ENCODE data around the gene DIPK1C. TPM values are rescaled to one million over a fixed set of nuclear protein-coding genes. Genes with fewer than 3 reads are reported as not detected.
"Not testable (repeated sequence)": the region's sequence is repeated elsewhere in the genome, so short reads cannot be mapped to it uniquely, and the experiment has no call there.

DIPK1C gene
- total RNA-seq, 4 donors from 2014 or later, result 0.13 to 0.42 TPM; not detected in 2

GRCh38 chr18:74501386-74501785 is 44.3 kb upstream of the DIPK1C start:
- no peak for TF ChIP-seq EP300 (IDR thresholded peaks at IDR 0.05)
- TF ChIP-seq POLR2A (IDR thresholded peaks at IDR 0.05), result no peak
- no peak for TF ChIP-seq POLR2AphosphoS5 (IDR thresholded peaks at IDR 0.05)
- no peak for TF ChIP-seq CTCF (IDR thresholded peaks at IDR 0.05)
- peaks cover 0 to 33% (median 10%) of the 10 kb centered on the region in 3 donors for H3K4me1 ChIP-seq
- no peaks in the 10 kb centered on the region for H3K27me3 ChIP-seq
- H3K27ac ChIP-seq, result no peak overlapping the region
- H3K36me3 ChIP-seq, result peaks cover 0 to 60% of the 10 kb centered on the region in 2 donors
- no peak for ATAC-seq
- H3K9me3 ChIP-seq, result no peaks in the 10 kb centered on the region
- H3K4me3 ChIP-seq, result no peak overlapping the region
- 83 to 100% methylated on average over 1 to 2 of the region's 4 CpGs for WGBS, 2 donors (ENCODE audit: low coverage in 1 of 2)

GRCh38 chr18:74500774-74501173 is 43.7 kb upstream of the DIPK1C start:
- Histone ChIP-seq H3K4me1 (peaks cover 0 to 28% (median 10%) of the 10 kb centered on the region in 3 donors), H3K36me3 (peaks cover 0 to 54% of the 10 kb centered on the region in 2 donors), H3K4me3 (peak overlapping the region in 1 of 2 donors; percentile 18)
- ATAC-seq, H3K9me3 ChIP-seq, H3K27ac ChIP-seq, H3K27me3 ChIP-seq: not testable (repeated sequence)
- WGBS, 2 donors (ENCODE audit: low coverage in 1 of 2), result 82 to 90% methylated on average over 5 to 8 of the region's 8 CpGs

- no peaks in the 10 kb centered on the region for H3K27me3 ChIP-seq
- WGBS, 2 donors (ENCODE audit: low coverage in 1 of 2), result 78 to 79% methylated on average over 4 to 6 of the region's 6 CpGs
- H3K36me3 ChIP-seq, result peaks cover 0 to 50% of the 10 kb centered on the region in 2 donors
- H3K9me3 ChIP-seq, result no peaks in the 10 kb centered on the region
- peak overlapping the region in 1 of 2 donors; percentile 18 for H3K4me3 ChIP-seq
- TF ChIP-seq POLR2AphosphoS5 (IDR thresholded peaks at IDR 0.05) (no peak), POLR2A (IDR thresholded peaks at IDR 0.05) (no peak), EP300 (IDR thresholded peaks at IDR 0.05) (no peak), CTCF (IDR thresholded peaks at IDR 0.05) (no peak)
- peaks cover 0 to 29% (median 10%) of the 10 kb centered on the region in 3 donors for H3K4me1 ChIP-seq
- ATAC-seq, result no peak
- no peak overlapping the region for H3K27ac ChIP-seq
Observed at GRCh38 chr18:74500372-74500771, 43.3 kb upstream of the DIPK1C start.

GRCh38 chr18:74499633-74500032 is 42.5 kb upstream of the DIPK1C start:
- no peak for ATAC-seq
- Histone ChIP-seq H3K27me3 (no peaks in the 10 kb centered on the region), H3K27ac (peak overlapping the region; percentile 12 to 57 (median 52)), H3K4me1 (peaks cover 0 to 33% (median 10%) of the 10 kb centered on the region in 3 donors), H3K4me3 (peak overlapping the region in 1 of 2 donors; percentile 17), H3K9me3 (no peaks in the 10 kb centered on the region), H3K36me3 (peaks cover 0 to 43% of the 10 kb centered on the region in 2 donors)
- 54 to 79% methylated on average over 2 to 3 of the region's 9 CpGs for WGBS, 2 donors (ENCODE audit: low coverage in 1 of 2)
- TF ChIP-seq CTCF (IDR thresholded peaks at IDR 0.05), result no peak
- no peak for TF ChIP-seq POLR2A (IDR thresholded peaks at IDR 0.05)
- TF ChIP-seq POLR2AphosphoS5 (IDR thresholded peaks at IDR 0.05), result no peak
- no peak for TF ChIP-seq EP300 (IDR thresholded peaks at IDR 0.05)

- H3K9me3 ChIP-seq, result no peaks in the 10 kb centered on the region
- H3K4me3 ChIP-seq, result peak overlapping the region in 1 of 2 donors; percentile 17
- peaks cover 0 to 37% of the 10 kb centered on the region in 2 donors for H3K36me3 ChIP-seq
- TF ChIP-seq CTCF (IDR thresholded peaks at IDR 0.05) (no peak), EP300 (IDR thresholded peaks at IDR 0.05) (no peak), POLR2AphosphoS5 (IDR thresholded peaks at IDR 0.05) (no peak), POLR2A (IDR thresholded peaks at IDR 0.05) (no peak)
- H3K4me1 ChIP-seq, result peaks cover 0 to 33% (median 10%) of the 10 kb centered on the region in 3 donors
- no peaks in the 10 kb centered on the region for H3K27me3 ChIP-seq
- 85 to 87% methylated on average over 8 to 13 of the region's 14 CpGs for WGBS, 2 donors (ENCODE audit: low coverage in 1 of 2)
- ATAC-seq, result no peak
- peak overlapping the region; percentile 12 to 57 (median 52) for H3K27ac ChIP-seq
Observed at GRCh38 chr18:74498712-74499627, 41.9 kb upstream of the DIPK1C start.

All from gastroesophageal sphincter (tissue), 4 donors.